Measurements from ENCODE around the gene THBD.

GRCh38 chr20:22998476-22998875, 51.0 kb downstream of the THBD start:
- no peak for TF ChIP-seq CTCF (IDR thresholded peaks at IDR 0.05)
- TF ChIP-seq SIN3A (IDR thresholded peaks at IDR 0.05; ENCODE audit: borderline replicate concordance, insufficient read depth, low read depth, low read length), result no peak
- TF ChIP-seq POLR2AphosphoS5 (IDR thresholded peaks at IDR 0.05; ENCODE audit: low read depth, low read length), result no peak
- no peak for TF ChIP-seq REST (IDR thresholded peaks at IDR 0.05; ENCODE audit: insufficient read depth in 1 of 2, low read depth in 2 of 2, low read length in 1 of 2)
- TF ChIP-seq TCF7L2 (IDR thresholded peaks at IDR 0.05; ENCODE audit: low read depth, low read length), result no peak
